ENCODE measurements around the gene HOXC10.
A peak's percentile ranks its signal among the peaks of the same experiment; 100 is the strongest.

Gene HOXC10

GRCh38 chr12:54017027-54017788 is 32.3 kb downstream of the HOXC10 start:
- DNase-seq, result no peak

DNA sequence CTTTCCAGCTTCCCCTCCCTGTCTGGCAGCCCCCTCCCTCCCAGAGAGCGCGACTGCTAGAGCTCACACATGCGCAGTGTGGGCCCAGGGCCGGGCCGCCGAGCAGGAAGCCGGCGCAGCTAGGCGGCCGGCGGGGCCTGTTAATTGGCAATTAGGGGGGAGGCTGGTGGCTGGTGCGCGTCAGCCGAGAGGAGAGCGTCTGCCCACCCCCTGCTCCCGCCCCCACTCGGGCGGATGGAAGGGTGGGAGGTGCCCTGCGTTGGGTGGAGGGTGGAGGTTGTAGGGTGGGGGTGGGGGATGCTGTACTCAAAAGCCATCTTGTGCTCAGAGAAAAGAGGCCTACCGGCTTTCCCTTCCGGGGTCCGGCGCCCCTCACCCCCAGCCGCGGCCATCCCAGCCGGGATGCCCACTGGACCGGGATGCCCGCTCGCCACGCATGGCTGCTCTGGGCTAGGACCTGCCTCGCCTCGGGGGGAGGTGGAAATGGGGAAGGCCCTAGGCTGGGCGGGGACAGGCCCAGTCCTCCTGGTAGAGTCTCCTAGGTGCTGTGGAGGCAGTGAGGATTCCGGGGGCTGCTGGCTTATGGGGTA is 33.0 kb downstream of the HOXC10 start:
- peak; percentile 77 for DNase-seq

DNA sequence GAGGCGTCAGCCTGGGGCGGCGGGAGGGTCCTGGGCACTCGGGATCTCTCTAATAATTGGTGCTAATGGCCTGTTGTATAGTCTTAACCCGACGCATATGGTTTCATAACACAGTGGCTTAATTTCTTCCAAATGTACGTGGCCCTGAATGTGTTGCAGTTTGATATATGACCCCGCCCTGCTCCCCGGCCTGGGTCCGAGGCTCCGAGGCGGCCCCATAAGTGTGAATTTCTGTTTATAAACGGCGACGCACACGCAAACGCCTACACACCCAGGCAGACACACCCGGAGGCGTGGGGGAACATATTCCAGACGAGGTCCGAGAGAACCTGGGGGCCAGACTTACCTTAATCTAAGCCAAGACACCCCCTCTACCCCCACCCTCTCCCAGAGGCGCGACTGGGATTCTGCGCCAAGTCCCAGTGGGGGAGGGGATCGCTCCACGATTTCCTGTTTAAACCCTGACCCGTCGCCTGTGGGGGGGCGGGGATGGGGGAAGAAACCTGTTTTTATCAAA is 33.6 kb downstream of the HOXC10 start:
- DNase-seq, result no peak

DNA sequence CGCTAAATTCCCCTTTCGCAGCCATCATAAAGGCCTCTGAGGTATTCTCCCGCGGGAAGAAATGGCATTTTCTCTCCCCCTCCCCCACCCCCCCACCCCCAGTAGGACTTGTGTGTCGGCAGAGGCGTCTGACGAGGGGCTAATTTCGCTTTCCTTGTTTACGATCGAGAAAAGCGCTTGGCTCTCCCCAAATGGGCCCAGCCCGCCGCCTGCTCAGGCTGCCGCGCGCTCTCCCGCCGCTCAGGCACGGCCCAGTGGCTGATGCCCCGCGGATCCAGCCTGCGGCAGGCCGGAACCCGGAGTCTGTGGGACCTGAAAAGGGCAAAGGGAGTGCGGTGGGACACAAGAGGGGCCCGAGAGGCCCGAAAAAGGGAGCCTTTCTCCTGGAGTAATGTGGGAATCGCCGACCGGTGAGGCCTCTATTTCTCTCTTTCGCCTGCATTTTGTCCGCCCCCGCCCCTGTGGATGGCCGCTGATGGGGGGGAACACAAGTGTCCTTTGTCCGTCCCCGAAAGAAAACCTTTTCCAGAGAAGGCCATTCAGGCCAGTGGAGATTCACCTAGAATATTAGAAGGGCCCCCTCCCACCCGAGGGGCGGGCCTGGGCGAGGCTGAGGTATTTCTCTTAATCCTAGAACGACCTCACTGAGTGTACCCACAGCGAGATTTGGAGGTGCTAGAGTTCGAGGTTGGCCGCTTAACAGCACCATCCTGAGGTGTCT is 34.3 kb downstream of the HOXC10 start:
- no peak for DNase-seq

GRCh38 chr12:54019924-54020590 is 35.1 kb downstream of the HOXC10 start:
- no peak for DNase-seq

DNA sequence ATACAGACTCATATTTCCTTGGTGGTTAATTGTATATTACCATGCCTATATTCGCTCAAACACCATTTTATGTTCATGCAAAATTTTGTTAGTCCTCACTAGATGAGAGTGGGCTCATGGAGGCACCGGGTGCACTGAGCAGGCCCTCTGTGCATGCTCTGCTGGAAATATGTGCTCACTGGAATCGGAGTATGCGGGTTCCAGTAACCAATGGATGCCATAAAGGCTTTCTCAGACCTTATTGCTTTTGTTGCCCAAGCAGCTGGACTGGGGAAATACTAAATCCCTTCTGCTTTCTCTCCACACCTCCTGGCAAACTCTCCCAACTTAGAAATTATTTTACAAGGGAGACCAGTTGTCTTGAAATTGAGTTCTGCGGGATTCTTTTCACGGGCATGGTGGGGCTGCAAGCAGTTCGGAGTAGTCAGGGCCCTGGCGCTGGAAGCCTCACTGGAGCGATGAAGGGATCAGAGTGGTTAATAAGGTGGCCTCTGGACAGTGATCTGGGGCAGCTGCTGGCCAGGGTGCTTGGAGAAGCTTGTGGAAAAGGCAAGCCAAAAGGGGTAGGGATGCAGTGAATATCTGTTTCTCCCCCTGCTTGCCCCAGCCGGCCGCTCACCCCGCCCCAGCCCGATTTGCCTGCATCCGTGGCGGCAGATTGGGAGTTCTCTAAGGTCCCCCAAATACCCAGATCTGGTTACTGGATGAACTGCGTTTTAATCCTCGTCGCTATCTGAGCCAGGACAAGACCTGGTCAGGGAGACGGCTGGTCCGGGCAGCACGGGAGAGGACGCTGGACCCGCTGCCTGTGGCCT is 35.9 kb downstream of the HOXC10 start:
- no peak for DNase-seq

- no peak for DNase-seq
Measured at GRCh38 chr12:54021432-54022013, 36.6 kb downstream of the HOXC10 start.

DNA sequence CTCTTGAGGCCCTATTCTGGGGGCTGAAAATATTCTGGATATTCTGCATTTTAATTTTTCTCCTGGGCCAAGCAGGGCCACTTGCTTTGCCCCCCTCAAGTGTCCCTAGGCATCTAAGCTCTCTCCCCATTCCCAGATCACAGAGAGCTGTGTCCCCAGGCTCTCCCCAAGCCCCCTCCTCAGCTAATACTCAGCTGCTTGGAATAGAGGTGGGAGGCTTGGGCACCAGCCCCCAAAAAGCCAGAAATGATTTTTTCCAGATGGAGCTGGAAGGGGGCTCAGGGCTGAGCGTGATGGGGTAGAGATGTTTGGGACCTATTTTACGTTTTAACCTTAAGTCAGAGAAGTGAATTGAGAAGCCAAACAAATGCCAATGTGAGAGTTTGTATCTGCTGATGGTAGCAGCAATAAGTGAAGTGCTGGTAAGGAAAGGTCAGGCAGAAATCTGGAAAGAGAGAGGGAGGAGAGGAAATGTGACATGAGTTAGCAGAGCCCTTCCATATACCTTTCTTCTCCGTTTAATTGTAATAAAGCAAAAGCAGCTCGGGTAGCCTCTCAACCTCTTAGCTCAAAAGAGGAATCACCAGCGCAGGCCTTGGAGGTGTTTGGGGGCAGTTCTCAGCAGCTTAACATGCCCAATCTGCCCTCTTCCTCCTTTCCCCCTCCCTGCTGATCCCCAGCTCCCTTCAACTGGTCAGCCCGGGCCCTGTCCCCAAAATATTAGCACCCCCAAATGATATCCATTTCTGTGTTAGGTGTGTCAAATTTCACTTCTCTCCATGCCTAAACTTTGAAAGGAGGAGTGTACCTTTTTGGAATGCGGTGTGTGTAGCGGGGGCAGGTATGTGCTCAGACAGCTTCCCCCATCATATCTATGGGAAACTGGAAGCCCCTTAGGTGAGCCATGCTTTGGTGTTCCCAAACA is 38.3 kb downstream of the HOXC10 start:
- no peak for DNase-seq

DNA sequence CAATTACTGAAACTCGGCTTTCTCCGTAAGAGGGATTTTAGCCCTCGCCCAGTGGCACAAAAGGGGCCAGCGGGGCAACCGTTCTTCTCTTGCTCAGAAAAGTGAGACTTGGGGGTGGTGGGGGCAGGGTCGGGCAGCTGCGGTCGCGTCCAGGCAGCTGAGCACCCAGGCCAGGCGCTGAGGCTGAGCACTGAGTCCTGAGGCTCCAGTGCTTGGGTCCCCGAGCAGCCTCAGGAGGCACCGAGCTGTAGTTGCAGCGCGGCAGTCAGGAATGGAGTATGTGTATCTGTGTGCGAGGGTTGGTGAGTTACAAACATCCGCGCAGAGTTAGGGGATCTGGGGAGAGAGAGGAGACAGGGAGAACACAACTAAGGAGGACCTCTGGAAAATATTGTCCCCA is 39.2 kb downstream of the HOXC10 start:
- no peak for DNase-seq

DNA sequence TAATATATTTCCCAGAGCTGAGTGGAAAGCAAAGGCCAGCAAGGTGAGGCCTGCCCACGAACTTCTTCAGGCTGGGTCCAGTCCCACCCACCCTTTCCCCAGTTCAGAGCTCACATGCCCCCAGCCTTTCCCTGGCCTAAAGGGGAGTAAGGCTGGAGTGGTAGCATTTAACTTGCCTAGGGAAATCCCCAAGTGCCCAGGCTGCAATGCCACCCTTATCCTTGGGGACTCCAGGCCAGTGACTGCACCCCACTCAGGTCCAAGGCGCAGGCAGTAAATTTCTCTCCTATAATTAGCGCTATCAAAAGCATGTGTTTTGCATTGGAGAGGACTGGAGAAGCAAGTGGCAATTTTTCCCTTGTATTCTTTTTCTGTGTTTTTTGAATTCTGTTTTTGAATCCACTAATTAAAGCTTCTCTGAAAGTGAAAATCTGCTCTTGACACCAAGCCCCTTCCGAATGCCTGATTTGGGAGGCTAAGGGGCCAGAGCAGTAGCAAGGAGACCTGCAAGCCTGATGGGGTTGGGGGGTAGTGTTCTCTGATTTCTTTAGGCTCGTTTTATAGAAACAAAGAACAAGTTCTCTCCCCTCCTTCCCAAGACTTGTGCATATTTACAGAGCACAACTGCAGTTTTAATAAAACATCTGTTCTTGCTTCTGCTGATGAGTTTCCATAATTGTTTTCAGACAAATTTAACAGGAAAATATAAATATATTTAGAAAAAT is 39.8 kb downstream of the HOXC10 start:
- DNase-seq, result no peak

DNA sequence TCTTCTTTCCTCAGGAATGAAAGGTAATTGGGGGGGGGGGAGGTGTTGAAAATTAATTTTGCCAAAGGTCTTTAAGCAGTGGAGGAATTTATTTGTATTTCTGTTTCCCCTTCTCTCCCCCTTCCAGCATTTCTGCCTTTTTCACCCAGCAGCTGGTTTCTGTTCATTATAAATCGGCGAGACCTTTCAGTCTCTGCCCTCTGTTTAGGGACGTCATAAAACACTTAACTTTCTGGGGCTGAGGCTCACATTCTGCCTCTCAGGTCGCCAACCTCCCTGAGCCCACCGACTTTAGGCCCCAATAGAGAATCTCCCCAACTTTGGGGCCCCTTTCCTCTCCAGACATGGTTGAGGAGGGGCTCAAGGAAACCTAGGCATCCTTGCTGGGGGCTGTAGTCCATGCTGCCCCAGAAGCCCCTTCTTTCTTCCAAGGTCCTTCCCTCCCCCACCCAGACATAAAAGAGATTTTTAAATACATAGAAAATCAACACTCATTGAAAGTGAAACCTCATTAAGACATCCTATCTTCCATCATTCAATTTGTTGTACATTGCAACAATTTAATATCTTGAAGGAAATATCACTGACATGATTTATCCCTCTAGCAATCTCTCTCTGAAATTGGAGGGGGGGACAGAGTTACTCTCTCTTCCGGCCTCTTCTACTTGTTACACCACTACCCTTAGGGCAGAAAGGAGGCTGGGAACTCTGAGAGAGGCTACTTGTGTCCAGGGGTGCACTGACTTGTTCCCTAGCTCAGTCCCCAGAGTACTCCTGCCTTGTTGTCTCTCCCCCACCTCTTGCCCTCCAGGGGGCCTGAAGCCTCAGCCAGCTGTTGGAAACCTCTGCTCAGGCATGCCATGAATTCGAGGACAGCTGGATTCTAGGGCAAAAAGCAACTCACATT is 40.8 kb downstream of the HOXC10 start:
- DNase-seq, result no peak

- no peak for DNase-seq
Measured at GRCh38 chr12:54026640-54027441, 41.9 kb downstream of the HOXC10 start.

DNA sequence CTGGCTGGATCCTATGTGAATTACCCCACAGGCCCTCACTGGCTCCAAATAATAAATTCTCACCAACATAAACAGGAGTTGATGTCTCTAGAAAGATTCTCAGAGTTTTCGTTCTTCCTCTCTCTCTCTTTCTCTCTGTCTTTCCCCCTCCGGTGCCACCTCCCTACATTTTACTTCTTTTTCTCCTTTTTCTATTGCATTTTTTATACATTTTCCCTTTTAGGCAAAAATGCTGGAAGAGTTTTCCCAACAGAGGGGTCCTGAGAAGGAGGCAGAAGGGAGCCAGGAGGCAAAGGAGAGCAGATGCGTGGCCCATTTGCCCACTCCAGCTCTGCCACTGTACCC is 42.5 kb downstream of the HOXC10 start:
- no peak for DNase-seq

- DNase-seq, result no peak
Measured at GRCh38 chr12:54028314-54029201, 43.6 kb downstream of the HOXC10 start, which contains the start of gene HOXC6. Gene HOXC6, plus strand, starts transcription at chr12:54028440. Its CDS starts 82 bp downstream, at chr12:54028522.

- DNase-seq, result no peak
Measured at GRCh38 chr12:54029529-54030441, 44.8 kb downstream of the HOXC10 start.

DNA sequence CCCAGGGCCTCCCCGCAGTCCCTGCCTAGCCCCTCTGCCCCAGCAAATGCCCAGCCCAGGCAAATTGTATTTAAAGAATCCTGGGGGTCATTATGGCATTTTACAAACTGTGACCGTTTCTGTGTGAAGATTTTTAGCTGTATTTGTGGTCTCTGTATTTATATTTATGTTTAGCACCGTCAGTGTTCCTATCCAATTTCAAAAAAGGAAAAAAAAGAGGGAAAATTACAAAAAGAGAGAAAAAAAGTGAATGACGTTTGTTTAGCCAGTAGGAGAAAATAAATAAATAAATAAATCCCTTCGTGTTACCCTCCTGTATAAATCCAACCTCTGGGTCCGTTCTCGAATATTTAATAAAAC is 45.5 kb downstream of the HOXC10 start:
- DNase-seq, result no peak

Measured in CD4-positive, alpha-beta T cell treated with Interleukin-6 for 4 hours (primary cell).